Glomerular visceral epithelial cell (primary cell): ENCODE measurements around the gene ATP6V0A4.
"Not testable (repeated sequence)": the region's sequence is repeated elsewhere in the genome, so short reads cannot be mapped to it uniquely, and the experiment has no call there.

Source experiments
- DNase-seq: peaks from one replicate; pipeline ENCODE4 v3.0.0-alpha.2; 2016; ENCODE audit errors: extremely low spot score

The ATP6V0A4 gene

GRCh38 chr7:138804618-138805017 is 6.6 kb upstream of the ATP6V0A4 start:
- no peak for DNase-seq

GRCh38 chr7:138802706-138803105 is 4.7 kb upstream of the ATP6V0A4 start:
- DNase-seq: no peak

GRCh38 chr7:138801256-138801655 is 3.3 kb upstream of the ATP6V0A4 start:
- DNase-seq: no peak

GRCh38 chr7:138799336-138800000 is 1.5 kb upstream of the ATP6V0A4 start:
- DNase-seq: no peak

GRCh38 chr7:138798836-138799235 is 840 bp upstream of the ATP6V0A4 start:
- DNase-seq: no peak

- DNase-seq: not testable (repeated sequence)
These were observed 950 bp downstream of the ATP6V0A4 start for GRCh38 chr7:138797046-138797445.

GRCh38 chr7:138796038-138796615 is 1.9 kb downstream of the ATP6V0A4 start:
- DNase-seq: peak; percentile 42

- peak; percentile 25 for DNase-seq
These were observed 12.2 kb downstream of the ATP6V0A4 start for GRCh38 chr7:138785587-138786437.

- DNase-seq: no peak
These were observed 13.3 kb downstream of the ATP6V0A4 start for GRCh38 chr7:138784692-138785091.

GRCh38 chr7:138781004-138781403 is 17.0 kb downstream of the ATP6V0A4 start:
- no peak for DNase-seq

- DNase-seq: no peak
These were observed 21.7 kb downstream of the ATP6V0A4 start for GRCh38 chr7:138776166-138776833.

GRCh38 chr7:138773817-138774216 is 24.2 kb downstream of the ATP6V0A4 start:
- DNase-seq: no peak

- no peak for DNase-seq
These were observed 24.8 kb downstream of the ATP6V0A4 start for GRCh38 chr7:138773176-138773575.

- DNase-seq: no peak
These were observed 27.1 kb downstream of the ATP6V0A4 start for GRCh38 chr7:138770904-138771303.

- DNase-seq: no peak
These were observed 29.8 kb downstream of the ATP6V0A4 start for GRCh38 chr7:138768241-138768640.

GRCh38 chr7:138756591-138757242 is 41.3 kb downstream of the ATP6V0A4 start:
- DNase-seq: peak; percentile 13

- DNase-seq: no peak
These were observed 42.0 kb downstream of the ATP6V0A4 start for GRCh38 chr7:138755842-138756590.

GRCh38 chr7:138755331-138755747 is 42.7 kb downstream of the ATP6V0A4 start:
- DNase-seq: peak; percentile 43

- DNase-seq: no peak
These were observed 44.4 kb downstream of the ATP6V0A4 start for GRCh38 chr7:138753610-138754009.

GRCh38 chr7:138753150-138753518 is 44.9 kb downstream of the ATP6V0A4 start:
- DNase-seq: no peak
